HG03066 (cell line): ENCODE results near the gene SSPN.

Experiments used
- ATAC-seq: cut with Tn5 transposase; IDR thresholded peaks from one replicate; pipeline ENCODE4 v1.9.1; 2021; ENCODE audit warnings: low read depth; ENCODE audit not compliant: unreplicated experiment

The SSPN gene, protein sequence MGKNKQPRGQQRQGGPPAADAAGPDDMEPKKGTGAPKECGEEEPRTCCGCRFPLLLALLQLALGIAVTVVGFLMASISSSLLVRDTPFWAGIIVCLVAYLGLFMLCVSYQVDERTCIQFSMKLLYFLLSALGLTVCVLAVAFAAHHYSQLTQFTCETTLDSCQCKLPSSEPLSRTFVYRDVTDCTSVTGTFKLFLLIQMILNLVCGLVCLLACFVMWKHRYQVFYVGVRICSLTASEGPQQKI

DNA sequence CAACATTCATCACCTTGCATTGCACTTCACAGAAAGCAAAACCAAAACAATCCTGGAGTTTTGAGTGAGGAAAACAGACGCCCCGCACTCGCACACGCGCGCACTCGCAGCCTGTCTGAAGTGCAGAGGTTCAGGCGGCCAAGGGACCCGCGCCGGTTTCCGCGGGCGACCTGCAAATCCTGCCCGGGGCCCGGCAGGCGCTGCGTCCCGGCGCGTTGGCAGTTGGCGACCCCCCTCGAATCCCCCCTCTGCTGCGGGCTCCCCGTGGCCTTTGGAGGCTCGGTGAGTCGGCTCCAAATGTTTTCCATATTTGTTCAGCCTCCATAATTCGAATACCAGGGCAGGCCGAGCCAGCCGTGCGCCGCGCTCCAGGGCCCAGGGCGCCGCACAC, at the start of gene SSPN:
Gene SSPN (plus strand): TSS at position 324 of the 391 bp plus-strand sequence. CDS start 100 bp downstream, outside the sequence.
- ATAC-seq: peak; percentile 40

DNA sequence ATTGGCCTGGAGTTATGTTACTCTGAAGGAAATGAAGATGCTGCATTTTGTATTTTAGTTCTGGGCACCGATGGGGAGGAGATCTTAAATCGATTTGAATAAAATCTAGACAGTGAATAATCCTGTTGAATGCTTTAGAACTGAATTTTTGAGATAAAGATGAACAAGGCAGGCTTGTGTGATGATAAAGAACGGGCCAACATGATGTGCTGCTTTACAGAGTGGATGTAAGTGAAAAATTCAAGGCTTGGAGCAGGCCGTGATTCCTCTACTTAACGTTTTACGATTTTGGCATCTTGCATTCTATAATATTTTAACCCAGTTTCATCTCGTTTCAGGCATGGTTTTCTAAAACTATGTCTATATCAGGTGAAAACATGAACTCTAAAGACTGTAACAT, 47.1 kb upstream of the SSPN start:
- no peak for ATAC-seq

GRCh38 chr12:26149968-26150500, 45.3 kb upstream of the SSPN start:
- no peak for ATAC-seq

DNA sequence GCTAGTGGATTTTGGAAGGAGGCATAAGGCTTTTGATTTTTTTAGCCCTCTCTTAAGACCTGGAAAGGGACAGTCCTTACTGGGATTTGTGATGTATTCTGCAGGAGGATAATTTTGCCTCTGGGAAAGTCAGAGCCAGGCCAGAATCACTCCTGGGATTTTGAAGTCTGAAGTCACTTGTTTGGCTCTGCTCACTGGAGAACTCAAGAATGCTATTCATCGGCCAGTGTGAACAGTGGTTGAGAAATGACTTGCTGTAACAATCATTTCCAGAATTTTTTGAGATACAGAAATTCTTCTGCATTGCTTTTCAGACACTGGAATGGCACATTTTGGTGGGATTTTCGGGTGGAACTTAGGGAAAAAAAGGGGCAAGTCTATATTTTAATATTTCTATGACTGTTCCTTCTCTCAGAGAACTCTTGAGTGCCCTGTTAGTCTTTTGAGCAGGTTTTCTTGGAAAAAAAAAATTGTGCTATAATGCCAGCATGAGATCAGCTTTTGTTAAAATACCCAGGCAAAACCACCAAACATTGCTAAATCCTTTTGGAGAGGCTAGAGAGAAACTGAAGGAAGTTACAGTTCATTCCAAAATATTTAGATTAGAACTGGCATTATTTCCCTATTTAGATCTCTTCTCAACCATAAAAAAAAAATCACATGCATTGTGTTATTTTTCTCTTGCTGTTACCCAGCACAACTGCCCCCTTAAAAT, 44.5 kb upstream of the SSPN start:
- no peak for ATAC-seq

DNA sequence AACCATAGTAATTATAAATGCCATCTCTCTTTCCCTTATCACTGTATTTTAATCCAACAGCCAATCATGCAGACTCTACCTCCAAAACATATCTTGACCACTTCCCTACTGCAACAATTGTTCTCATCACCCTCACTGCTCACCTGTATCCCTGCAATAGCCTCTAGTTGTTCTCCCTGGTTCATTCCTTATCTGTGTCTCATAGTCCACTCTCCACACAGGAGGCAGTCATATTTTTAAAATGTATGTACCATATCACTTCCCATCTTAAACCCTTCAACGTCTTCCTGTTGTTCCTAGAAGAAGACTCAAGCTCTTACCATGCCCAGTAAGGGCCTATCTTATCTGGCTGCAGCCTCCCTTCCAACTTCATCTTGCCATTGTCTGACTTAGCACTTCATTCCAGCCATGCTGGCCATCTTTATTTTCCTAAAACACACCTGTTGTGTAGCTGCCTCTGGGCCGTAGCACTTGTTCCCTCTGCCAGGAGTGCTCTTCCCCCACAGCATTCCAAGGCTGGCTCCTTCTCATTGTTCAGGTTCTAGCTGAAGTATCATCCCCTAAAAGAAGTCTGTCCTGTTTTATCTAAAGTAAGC, 42.8 kb upstream of the SSPN start:
- no peak for ATAC-seq

GRCh38 chr12:26153421-26154154, 41.8 kb upstream of the SSPN start:
- ATAC-seq: no peak

DNA sequence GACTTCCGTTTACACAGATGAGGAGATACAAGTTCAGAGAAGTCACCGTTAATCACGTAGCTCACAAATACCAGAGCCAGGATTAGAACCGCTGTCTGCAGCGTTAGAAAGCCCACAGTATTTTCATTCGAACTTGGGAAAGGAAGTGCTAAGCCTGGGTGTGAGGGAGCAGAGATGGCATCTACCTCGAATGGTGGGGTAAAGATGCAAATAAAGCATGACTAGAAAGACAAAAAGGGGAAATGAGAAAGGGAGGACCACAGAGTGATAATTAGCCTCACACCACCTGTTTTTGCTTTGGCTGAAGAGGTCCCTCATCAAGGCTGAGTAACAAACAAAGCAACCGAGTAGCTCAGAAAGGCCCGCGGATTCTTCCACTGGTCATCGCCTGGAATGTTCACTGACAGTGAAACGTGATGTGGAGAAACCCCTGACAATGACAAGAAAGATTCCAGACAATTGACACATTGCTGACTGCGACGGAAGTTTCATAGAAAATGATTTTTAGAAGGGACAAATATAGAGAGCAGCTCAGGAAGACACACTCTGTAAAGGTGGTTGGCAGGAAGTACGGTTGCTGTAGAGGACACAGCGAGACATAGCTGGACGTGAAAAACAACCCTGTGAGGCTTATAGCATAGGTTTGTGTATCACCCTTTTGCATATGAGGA, 39.0 kb upstream of the SSPN start:
- ATAC-seq: peak; percentile 84

DNA sequence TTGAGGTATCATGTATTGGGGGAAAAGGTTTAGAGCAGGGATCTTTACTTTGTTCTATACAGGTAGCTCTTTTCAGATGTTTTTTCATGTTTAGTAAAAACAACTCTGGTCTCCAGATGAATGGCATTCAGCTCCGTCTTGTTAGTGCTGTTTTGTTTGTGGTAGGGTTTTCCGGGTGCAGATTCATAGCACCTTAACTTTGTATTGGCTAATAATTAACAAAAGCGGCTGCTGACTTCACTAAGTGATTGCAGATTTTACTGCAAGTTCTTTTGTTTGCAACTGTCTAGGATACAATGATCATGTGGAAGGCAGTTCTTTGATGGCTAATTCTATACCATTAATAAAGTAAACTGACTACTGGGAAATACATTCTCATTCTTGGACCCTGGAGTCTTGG, 38.4 kb upstream of the SSPN start:
- ATAC-seq: peak; percentile 32

DNA sequence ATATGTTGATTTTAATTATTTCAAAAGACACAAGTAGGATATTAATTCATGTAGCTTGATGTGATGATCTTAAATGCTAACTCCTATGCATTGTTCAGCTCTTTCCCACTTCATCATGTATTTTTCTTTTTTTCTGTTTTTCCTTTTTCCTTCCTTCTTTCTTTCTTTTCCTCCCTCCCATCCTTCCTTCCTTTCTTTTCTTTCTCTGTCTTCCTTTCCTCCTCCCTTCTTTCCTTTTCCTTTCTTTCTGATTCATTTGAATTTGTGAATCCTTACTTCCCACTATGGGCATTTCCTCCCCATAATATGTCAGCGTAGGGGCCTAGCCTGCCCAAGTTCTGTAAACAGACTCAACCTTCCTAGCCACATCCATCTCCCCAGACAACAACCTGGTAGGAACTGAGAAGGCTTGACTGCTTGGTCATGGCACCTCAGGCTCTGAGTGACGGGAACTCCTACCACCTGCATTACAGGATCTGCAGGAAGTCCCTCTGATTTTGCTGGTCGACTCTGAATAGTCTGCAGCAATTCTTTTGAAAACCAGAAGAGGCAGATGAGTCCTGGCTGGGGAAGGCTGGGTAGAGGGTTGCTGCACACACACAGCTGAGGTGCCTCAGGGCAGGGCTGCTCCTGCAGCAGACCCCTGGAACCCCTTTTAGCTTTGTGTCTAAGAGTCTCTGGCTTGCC, 37.2 kb upstream of the SSPN start:
- no peak for ATAC-seq

- ATAC-seq: no peak
Measured at GRCh38 chr12:26162174-26162573, 33.2 kb upstream of the SSPN start.

- peak; percentile 69 for ATAC-seq
Measured at GRCh38 chr12:26162905-26163304, 32.5 kb upstream of the SSPN start.

GRCh38 chr12:26164118-26164517, 31.3 kb upstream of the SSPN start:
- no peak for ATAC-seq

GRCh38 chr12:26172013-26172412, 23.4 kb upstream of the SSPN start:
- ATAC-seq: no peak

- no peak for ATAC-seq
Measured at GRCh38 chr12:26172539-26172938, 22.8 kb upstream of the SSPN start.

GRCh38 chr12:26172946-26173552, 22.3 kb upstream of the SSPN start:
- ATAC-seq: no peak

- no peak for ATAC-seq
Measured at GRCh38 chr12:26176725-26177124, 18.6 kb upstream of the SSPN start.

- ATAC-seq: no peak
Measured at GRCh38 chr12:26177283-26177682, 18.1 kb upstream of the SSPN start.

DNA sequence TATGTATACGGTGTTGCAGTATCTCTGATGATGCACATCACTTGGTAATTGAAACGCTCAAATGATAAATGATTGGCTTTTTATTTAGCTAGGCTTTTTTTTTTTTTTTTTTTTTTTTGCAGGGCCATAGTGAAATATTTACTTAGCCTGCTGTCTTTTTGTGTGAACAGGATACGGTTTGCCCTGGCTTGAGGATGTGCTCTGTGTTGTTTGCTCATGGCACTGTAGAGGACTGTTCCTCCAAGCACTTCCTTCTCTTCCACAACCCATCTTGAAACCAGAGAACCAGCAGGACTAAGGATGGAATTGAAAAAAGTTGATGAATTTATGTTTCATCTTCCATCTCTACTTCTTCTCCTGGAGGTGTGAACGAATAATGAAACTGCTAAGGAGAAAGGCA, 15.5 kb upstream of the SSPN start:
- ATAC-seq: no peak

- no peak for ATAC-seq
Measured at GRCh38 chr12:26182377-26182776, 13.0 kb upstream of the SSPN start.
